Karpas-422 (cell line): ENCODE measurements around the gene OR9G1. TPM values are rescaled to one million over a fixed set of nuclear protein-coding genes. Genes with fewer than 3 reads are reported as not detected.
A peak's percentile ranks its signal among the peaks of the same experiment; 100 is the strongest.

Source experiments
- DNase-seq: peaks from one replicate; pipeline ENCODE4 v3.0.0-alpha.2; 2015
- H2AFZ ChIP-seq: fragments of 200-600 bp; sonication (generic); 2 replicates; pipeline ENCODE4 v1.6.1; 2014; ENCODE audit warnings: antibody characterized with exemption, low read length, mixed read lengths
- H3K27ac ChIP-seq: fragments of 200-600 bp; sonication (generic); 2 replicates; pipeline ENCODE4 v1.5.1; 2014; ENCODE audit warnings: mild to moderate bottlenecking, low read length, moderate library complexity
- H3K27me3 ChIP-seq: fragments of 200-600 bp; sonication (generic); 2 replicates; pipeline ENCODE4 v1.6.1; 2014; ENCODE audit warnings: low read length, mixed read lengths
- H3K36me3 ChIP-seq: fragments of 200-600 bp; sonication (generic); 2 replicates; pipeline ENCODE4 v1.6.1; 2014; ENCODE audit warnings: low read length, mixed read lengths; ENCODE audit not compliant: insufficient read depth
- H3K4me1 ChIP-seq: fragments of 200-600 bp; sonication (generic); 2 replicates; pipeline ENCODE4 v1.6.1; 2014; ENCODE audit warnings: mild to moderate bottlenecking, low read length, mixed read lengths
- H3K4me2 ChIP-seq: fragments of 200-600 bp; sonication (generic); 2 replicates; pipeline ENCODE4 v1.6.1; 2014; ENCODE audit warnings: low read length, low read depth, mild to moderate bottlenecking; ENCODE audit not compliant: poor library complexity, severe bottlenecking
- H3K4me3 ChIP-seq: fragments of 200-600 bp; sonication (generic); 2 replicates; pipeline ENCODE4 v1.5.1; 2014; ENCODE audit warnings: mild to moderate bottlenecking, antibody characterized with exemption, low read length, mixed read lengths
- H3K79me2 ChIP-seq: fragments of 200-600 bp; sonication (generic); 2 replicates; pipeline ENCODE4 v1.6.1; 2014; ENCODE audit warnings: mild to moderate bottlenecking, low read length, mixed read lengths
- H3K9ac ChIP-seq: fragments of 200-600 bp; sonication (generic); 2 replicates; pipeline ENCODE4 v1.6.0; 2014; ENCODE audit warnings: low read length
- H3K9me2 ChIP-seq: fragments of 200-600 bp; sonication (generic), shearing (Covaris generic); replicated peaks from 2 replicates; pipeline ENCODE4 v1.6.0; 2014; ENCODE audit warnings: mild to moderate bottlenecking, low read length, moderate library complexity; ENCODE audit not compliant: insufficient read depth
- H3K9me3 ChIP-seq: fragments of 300-700, 200-600 bp; sonication (generic); 2 replicates; pipeline ENCODE4 v1.6.1; 2014; ENCODE audit warnings: low read length, mixed read lengths
- H4K20me1 ChIP-seq: fragments of 200-600 bp; sonication (generic); 2 replicates; pipeline ENCODE4 v1.6.1; 2014; ENCODE audit warnings: mild to moderate bottlenecking, antibody characterized with exemption, low read length, low read depth; ENCODE audit not compliant: insufficient read depth
- small RNA-seq: library from RNA; depleted of rRNA; stranded (forward); fragments of <200 nt; gene quantifications from one replicate; pipeline ENCODE3, GENCODE V24; 2014
- total RNA-seq: library from RNA; depleted of rRNA; stranded (reverse); fragments of >200 nt; shearing (Covaris generic); gene quantifications from 2 replicates; pipeline ENCODE4 v1.2.3, GENCODE V29; 2014; ENCODE audit warnings: low replicate concordance; rRNA removed

The OR9G1 gene
- total RNA-seq, 1 experiment from 2014 or later = not detected

GRCh38 chr11:56748597-56748996, 49.7 kb downstream of the OR9G1 start, which contains the start of gene OR9G4:
OR9G4 (minus strand) TSS chr11:56748697; CDS start chr11:56743766, 4,931 bp downstream.
- 0 out of 2 replicates have a peak, but pooled peaks cover 3% of the 10 kb centered on the region for H3K9me3 ChIP-seq
- no peak within 1 kb of the TSS for H3K4me2 ChIP-seq
- no peak within 1 kb of the TSS for H3K27ac ChIP-seq
- H3K36me3 ChIP-seq = no peaks in the 10 kb centered on the region
- no peaks in the 10 kb centered on the region for H3K27me3 ChIP-seq
- no peak for DNase-seq
- no peaks in the 10 kb centered on the region for H3K4me1 ChIP-seq
- H4K20me1 ChIP-seq = no peaks in the 10 kb centered on the region
- no peak within 1 kb of the TSS for H3K9ac ChIP-seq
- H3K9me2 ChIP-seq = no peaks in the 10 kb centered on the region
- no peak within 1 kb of the TSS for H3K4me3 ChIP-seq
- H3K79me2 ChIP-seq = no peaks in the 10 kb centered on the region
- no peak within 1 kb of the TSS for H2AFZ ChIP-seq

- H3K4me1 ChIP-seq = no peaks in the 10 kb centered on the region
- H3K27me3 ChIP-seq = no peaks in the 10 kb centered on the region
- no peak overlapping the region for H3K9ac ChIP-seq
- H3K4me3 ChIP-seq = no peak overlapping the region
- no peaks in the 10 kb centered on the region for H3K9me2 ChIP-seq
- no peaks in the 10 kb centered on the region for H4K20me1 ChIP-seq
- no peak overlapping the region for H3K27ac ChIP-seq
- no peak overlapping the region for H2AFZ ChIP-seq
- H3K4me2 ChIP-seq = no peak overlapping the region
- no peaks in the 10 kb centered on the region for H3K36me3 ChIP-seq
- no peaks in the 10 kb centered on the region for H3K9me3 ChIP-seq
- H3K79me2 ChIP-seq = no peaks in the 10 kb centered on the region
- peak; percentile 40 for DNase-seq
These were observed 51.3 kb downstream of the OR9G1 start for GRCh38 chr11:56750190-56750589.

- Histone ChIP-seq H4K20me1 (no peaks in the 10 kb centered on the region), H2AFZ (no peak overlapping the region), H3K79me2 (no peaks in the 10 kb centered on the region), H3K27ac (no peak overlapping the region), H3K9ac (no peak overlapping the region), H3K9me3 (no peaks in the 10 kb centered on the region), H3K9me2 (no peaks in the 10 kb centered on the region), H3K36me3 (no peaks in the 10 kb centered on the region), H3K4me2 (no peak overlapping the region), H3K4me3 (no peak overlapping the region), H3K27me3 (no peaks in the 10 kb centered on the region), H3K4me1 (no peaks in the 10 kb centered on the region)
- no peak for DNase-seq
These were observed 52.6 kb downstream of the OR9G1 start for GRCh38 chr11:56751480-56751879.

Small RNA genes lying within 50 kb of the gene (small RNA-seq; reads per million reads assigned to genes)
- gene AP001803.1 (not detected), gene AP004245.1 (not detected), gene MIR6128 (not detected)

Other genes with a start within 250 kb of the OR9G1 start
- not detected in 2 replicates for gene OR5M3, start 225.7 kb upstream of the OR9G1 start, total RNA-seq
- not detected in 2 replicates for gene OR5M8, start 207.7 kb upstream of the OR9G1 start, total RNA-seq
- gene OR5M11, start 155.8 kb upstream of the OR9G1 start, total RNA-seq = not detected in 2 replicates
- gene OR5M10, start 121.4 kb upstream of the OR9G1 start, total RNA-seq = not detected in 2 replicates
- not detected in 2 replicates for gene OR5M1, start 84.2 kb upstream of the OR9G1 start, total RNA-seq
- not detected in 2 replicates for gene OR5AP2, start 56.7 kb upstream of the OR9G1 start, total RNA-seq
- gene OR5AR1, start 35.4 kb upstream of the OR9G1 start, total RNA-seq = not detected in 2 replicates
- not detected in 2 replicates for gene OR9G4, start 49.6 kb downstream of the OR9G1 start, total RNA-seq